WTC11 (cell line): ENCODE results near the gene SPOCK1. TPM values are rescaled to one million over a fixed set of nuclear protein-coding genes. Genes with fewer than 3 reads are reported as not detected.

Experiments
- ATAC-seq: fragments of 200-7000 bp; cut with Tn5 transposase; 2 replicates; pipeline ENCODE4 v1.10.0; 2021; ENCODE audit warnings: mild to moderate bottlenecking, moderate library complexity
- CTCF ChIA-PET: fragments of 300-600 bp; sonication (Branson Sonifier 250); formaldehyde crosslinking; loops from one replicate; lab custom pipeline; 2021; ENCODE audit warnings: antibody characterized with exemption; lab: Charles Lee
- POLR2A ChIA-PET: fragments of 350-600 bp; sonication (Branson Sonifier 250); formaldehyde crosslinking; loops from one replicate; lab custom pipeline; 2021; ENCODE audit warnings: antibody characterized with exemption; lab: Charles Lee
- DNase-seq: peaks from one replicate; pipeline ENCODE4 v3.0.0; 2021; ENCODE audit warnings: low spot score
- H3K27ac Mint-ChIP-seq: 2 replicates; pipeline ENCODE4 v1.8.0; 2021; ENCODE audit warnings: mixed read lengths
- H3K27me3 Mint-ChIP-seq: 2 replicates; pipeline ENCODE4 v1.8.0; 2021; ENCODE audit warnings: low read depth, mild to moderate bottlenecking, moderate library complexity, mixed read lengths
- H3K36me3 Mint-ChIP-seq: 2 replicates; pipeline ENCODE4 v1.8.0; 2021; ENCODE audit warnings: mixed read lengths
- H3K4me1 Mint-ChIP-seq: 2 replicates; pipeline ENCODE4 v1.8.0; 2022; ENCODE audit warnings: mixed read lengths
- H3K4me3 Mint-ChIP-seq: 2 replicates; pipeline ENCODE4 v1.8.0; 2021; ENCODE audit warnings: mild to moderate bottlenecking, moderate library complexity, mixed read lengths
- H3K9me3 Mint-ChIP-seq: 2 replicates; pipeline ENCODE4 v1.8.0; 2021; ENCODE audit warnings: mixed read lengths
- ARID4B ChIP-seq: sonication (generic); formaldehyde crosslinking; IDR thresholded peaks from 2 replicates; pipeline ENCODE4 v1.8.0; 2023; ENCODE audit warnings: missing genetic modification reagents, mild to moderate bottlenecking, borderline replicate concordance
- ATF1 ChIP-seq: sonication (generic); formaldehyde crosslinking; IDR thresholded peaks from 2 replicates; pipeline ENCODE4 v1.8.1; 2023; ENCODE audit warnings: mild to moderate bottlenecking, moderate library complexity, missing genetic modification reagents
- ATF6 ChIP-seq: sonication (generic); formaldehyde crosslinking; IDR thresholded peaks from 2 replicates; pipeline ENCODE4 v1.8.1; 2023; ENCODE audit warnings: mild to moderate bottlenecking, missing genetic modification reagents
- E2F5 ChIP-seq: sonication (generic); formaldehyde crosslinking; IDR thresholded peaks from 2 replicates; pipeline ENCODE4 v1.8.1; 2022; ENCODE audit warnings: mild to moderate bottlenecking, moderate library complexity, missing genetic modification reagents
- FOXJ3 ChIP-seq: sonication (generic); formaldehyde crosslinking; IDR thresholded peaks from 2 replicates; pipeline ENCODE4 v1.9.0; 2021; ENCODE audit warnings: missing genetic modification reagents, mild to moderate bottlenecking, borderline replicate concordance
- IRF1 ChIP-seq: sonication (generic); formaldehyde crosslinking; IDR thresholded peaks from 2 replicates; pipeline ENCODE4 v1.8.0; 2023; ENCODE audit warnings: missing genetic modification reagents
- IRF2 ChIP-seq: sonication (generic); formaldehyde crosslinking; IDR thresholded peaks from 2 replicates; pipeline ENCODE4 v1.8.0; 2022; ENCODE audit warnings: low read depth, missing genetic modification reagents, borderline replicate concordance
- JUN ChIP-seq: sonication (generic); formaldehyde crosslinking; IDR thresholded peaks from 2 replicates; pipeline ENCODE4 v1.8.0; 2023; ENCODE audit warnings: mild to moderate bottlenecking, missing genetic modification reagents
- MXD4 ChIP-seq: fragments of 250-450 bp; sonication (Bioruptor Pico); IDR thresholded peaks from 2 replicates; pipeline ENCODE4 v1.8.0; 2021; ENCODE audit warnings: mild to moderate bottlenecking, moderate library complexity, borderline replicate concordance
- NFATC4 ChIP-seq: fragments of 250-450 bp; sonication (Bioruptor Pico); IDR thresholded peaks from 2 replicates; pipeline ENCODE4 v1.9.0; 2021; ENCODE audit warnings: mild to moderate bottlenecking
- NR1H2 ChIP-seq: sonication (generic); formaldehyde crosslinking; IDR thresholded peaks from 2 replicates; pipeline ENCODE4 v1.9.0; 2021; ENCODE audit warnings: mild to moderate bottlenecking, moderate library complexity, missing genetic modification reagents
- OVOL2 ChIP-seq: fragments of 250-450 bp; sonication (Bioruptor Pico); IDR thresholded peaks from 2 replicates; pipeline ENCODE4 v1.9.0; 2021; ENCODE audit warnings: mild to moderate bottlenecking, borderline replicate concordance
- RORB ChIP-seq: fragments of 250-450 bp; sonication (Bioruptor Pico); IDR thresholded peaks from 2 replicates; pipeline ENCODE4 v1.9.0; 2021; ENCODE audit warnings: mild to moderate bottlenecking
- SP1 ChIP-seq: sonication (generic); formaldehyde crosslinking; conservative IDR thresholded peaks from 2 replicates; pipeline ENCODE4 v1.8.1; 2022; ENCODE audit warnings: missing genetic modification reagents
- TEAD1 ChIP-seq: sonication (generic); formaldehyde crosslinking; IDR thresholded peaks from 2 replicates; pipeline ENCODE4 v1.8.0; 2022; ENCODE audit warnings: mild to moderate bottlenecking, missing genetic modification reagents
- USF2 ChIP-seq: sonication (generic); formaldehyde crosslinking; IDR thresholded peaks from 2 replicates; pipeline ENCODE4 v1.8.1; 2023; ENCODE audit warnings: mild to moderate bottlenecking, missing genetic modification reagents, moderate library complexity
- ZBTB21 ChIP-seq: sonication (generic); formaldehyde crosslinking; IDR thresholded peaks from 2 replicates; pipeline ENCODE4 v1.8.1; 2023; ENCODE audit warnings: mild to moderate bottlenecking, missing genetic modification reagents, borderline replicate concordance
- ZNF121 ChIP-seq: sonication (generic); formaldehyde crosslinking; IDR thresholded peaks from 2 replicates; pipeline ENCODE4 v1.8.0; 2023; ENCODE audit warnings: missing genetic modification reagents
- ZNF396 ChIP-seq: fragments of 250-450 bp; sonication (Bioruptor Pico); IDR thresholded peaks from 2 replicates; pipeline ENCODE4 v1.8.0; 2021; ENCODE audit warnings: mild to moderate bottlenecking, moderate library complexity, borderline replicate concordance
- total RNA-seq: library from RNA; stranded (reverse); gene quantifications from 3 replicates; pipeline ENCODE4 v1.2.3, GENCODE V29; 2021

SPOCK1 gene
- total RNA-seq, 1 experiment from 2014 or later, result 15.2 TPM

GRCh38 chr5:137118629-137119028 lies 380.5 kb downstream of the SPOCK1 start:
- Mint-ChIP-seq H3K27me3 (no peaks in the 10 kb centered on the region), H3K27ac (no peak overlapping the region), H3K4me1 (peaks cover 6% of the 10 kb centered on the region; the same call in 1 of the 2 replicates), H3K36me3 (no peaks in the 10 kb centered on the region)
- ATAC-seq (no peak), DNase-seq (no peak)
- CTCF ChIA-PET, result interaction anchor here (1.2 kb wide), 1 partner anchor 202 kb away, joined by 3 read pairs; no protein-coding TSS in a partner anchor
- POLR2A ChIA-PET, result no interaction called here
- no peak for TF ChIP-seq MXD4 (CRISPR knock-in tag)
- no peak for TF ChIP-seq USF2 (CRISPR knock-in tag)
- TF ChIP-seq E2F5 (CRISPR knock-in tag), result no peak
- no peak for TF ChIP-seq ZNF121
- TF ChIP-seq ARID4B (CRISPR knock-in tag), result no peak
- TF ChIP-seq IRF1 (CRISPR knock-in tag), result no peak
- TF ChIP-seq, all 79 proteins: peak for 0
- 0 out of 2 replicates have a peak, but pooled peaks cover 4% of the 10 kb centered on the region for H3K9me3 Mint-ChIP-seq
- H3K4me3 Mint-ChIP-seq, result no peak overlapping the region

- Mint-ChIP-seq H3K4me3 (no peak overlapping the region), H3K4me1 (peaks cover 6% of the 10 kb centered on the region; the same call in 1 of the 2 replicates), H3K36me3 (no peaks in the 10 kb centered on the region), H3K27me3 (0 out of 2 replicates have a peak, but pooled peaks cover 3% of the 10 kb centered on the region), H3K27ac (no peak overlapping the region), H3K9me3 (0 out of 2 replicates have a peak, but pooled peaks cover 4% of the 10 kb centered on the region)
- CTCF ChIA-PET, result no interaction called here
- POLR2A ChIA-PET, result no interaction called here
- DNase-seq, result no peak
- ATAC-seq, result no peak
- TF ChIP-seq NR1H2 (CRISPR knock-in tag), result no peak
- TF ChIP-seq RORB (CRISPR knock-in tag), result no peak
- TF ChIP-seq OVOL2 (CRISPR knock-in tag), result no peak
- TF ChIP-seq NFATC4 (CRISPR knock-in tag), result no peak
- TF ChIP-seq ATF6 (CRISPR knock-in tag), result no peak
- no peak for TF ChIP-seq JUN (CRISPR knock-in tag)
- no peak for TF ChIP-seq IRF2
- TF ChIP-seq ATF1 (CRISPR knock-in tag), result no peak
- no peak for TF ChIP-seq ARID4B (CRISPR knock-in tag)
- no peak for TF ChIP-seq SP1 (CRISPR knock-in tag)
- TF ChIP-seq ZBTB21 (CRISPR knock-in tag), result no peak
- TF ChIP-seq FOXJ3 (CRISPR knock-in tag), result no peak
- no peak for TF ChIP-seq ZNF396 (CRISPR knock-in tag)
- TF ChIP-seq TEAD1 (CRISPR knock-in tag), result no peak
- no peak for TF ChIP-seq IRF1 (CRISPR knock-in tag)
Observed at GRCh38 chr5:137115152-137115551, 384.0 kb downstream of the SPOCK1 start.
